BE2C (cell line): ENCODE measurements around the gene WBP2.
A peak's percentile ranks its signal among the peaks of the same experiment; 100 is the strongest.

ENCODE experiments used
- DNase-seq: peaks from one replicate; pipeline ENCODE4 v3.0.0-alpha.2; 2020
- H3K27me3 ChIP-seq: fragments of 250-450 bp; sonication (Bioruptor Pico); 2 replicates; pipeline ENCODE4 v1.5.1; 2020; ENCODE audit warnings: mild to moderate bottlenecking
- H3K36me3 ChIP-seq: fragments of 250-450 bp; sonication (Bioruptor Pico); 2 replicates; pipeline ENCODE4 v1.5.1; 2020; ENCODE audit warnings: mild to moderate bottlenecking
- H3K4me1 ChIP-seq: fragments of 250-450 bp; sonication (Bioruptor Pico); 2 replicates; pipeline ENCODE4 v1.5.1; 2020
- H3K4me3 ChIP-seq: 2 replicates; pipeline ENCODE4 v1.5.1; 2011; ENCODE audit warnings: low read depth, low read length
- H3K9me3 ChIP-seq: fragments of 250-450 bp; sonication (Bioruptor Pico); 2 replicates; pipeline ENCODE4 v1.5.1; 2020
- TF ChIP-seq, protein P1 (sequence below): IDR thresholded peaks from 2 replicates; pipeline ENCODE4 v1.5.1; 2012; ENCODE audit warnings: mild to moderate bottlenecking, low read depth, low read length

Gene WBP2

DNA sequence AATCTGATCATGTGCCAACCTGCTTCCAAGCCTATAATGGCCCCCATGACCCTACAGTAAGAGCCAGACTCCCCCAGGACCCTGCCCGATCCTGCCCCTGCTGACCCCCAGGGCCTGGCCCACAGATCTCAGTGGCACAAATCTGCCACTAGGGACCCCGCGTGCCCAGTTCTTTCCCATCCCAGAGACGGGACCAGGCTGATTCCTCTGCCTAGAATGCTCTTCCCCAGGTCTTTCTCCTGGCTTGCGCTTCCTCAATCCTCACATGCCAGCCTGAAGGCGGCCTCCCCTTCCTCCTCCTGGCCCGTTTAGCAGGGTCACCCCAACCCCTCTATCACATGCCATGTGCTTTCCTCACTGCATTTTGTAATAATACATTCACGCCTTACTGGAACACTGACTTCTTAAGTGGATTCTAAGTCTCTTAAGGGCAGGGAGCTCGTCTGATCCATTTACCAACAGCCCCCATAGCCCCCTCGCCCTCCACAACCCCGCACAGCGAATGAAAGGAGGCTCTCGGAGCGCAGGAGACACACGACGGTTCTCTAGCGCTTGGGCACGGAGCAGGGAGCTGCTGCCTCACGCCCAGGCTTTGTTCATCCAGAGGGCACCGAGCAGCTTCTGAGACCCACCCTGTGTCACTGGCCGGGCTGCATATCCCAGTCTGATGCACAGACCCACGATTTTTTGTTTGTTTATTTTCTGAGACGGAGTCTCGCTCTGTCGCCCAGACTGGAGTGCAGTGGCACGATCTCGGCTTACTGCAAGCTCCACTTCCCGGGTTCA, 40.4 kb upstream of the WBP2 start:
- H3K27me3 ChIP-seq: no peaks in the 10 kb centered on the region
- H3K9me3 ChIP-seq: no peaks in the 10 kb centered on the region
- H3K4me3 ChIP-seq: peak overlapping the region; percentile 70
- peaks cover 48% of the 10 kb centered on the region for H3K36me3 ChIP-seq
- peaks cover 9% of the 10 kb centered on the region; the same call in 1 of the 2 replicates for H3K4me1 ChIP-seq
- TF ChIP-seq, protein P1, sequence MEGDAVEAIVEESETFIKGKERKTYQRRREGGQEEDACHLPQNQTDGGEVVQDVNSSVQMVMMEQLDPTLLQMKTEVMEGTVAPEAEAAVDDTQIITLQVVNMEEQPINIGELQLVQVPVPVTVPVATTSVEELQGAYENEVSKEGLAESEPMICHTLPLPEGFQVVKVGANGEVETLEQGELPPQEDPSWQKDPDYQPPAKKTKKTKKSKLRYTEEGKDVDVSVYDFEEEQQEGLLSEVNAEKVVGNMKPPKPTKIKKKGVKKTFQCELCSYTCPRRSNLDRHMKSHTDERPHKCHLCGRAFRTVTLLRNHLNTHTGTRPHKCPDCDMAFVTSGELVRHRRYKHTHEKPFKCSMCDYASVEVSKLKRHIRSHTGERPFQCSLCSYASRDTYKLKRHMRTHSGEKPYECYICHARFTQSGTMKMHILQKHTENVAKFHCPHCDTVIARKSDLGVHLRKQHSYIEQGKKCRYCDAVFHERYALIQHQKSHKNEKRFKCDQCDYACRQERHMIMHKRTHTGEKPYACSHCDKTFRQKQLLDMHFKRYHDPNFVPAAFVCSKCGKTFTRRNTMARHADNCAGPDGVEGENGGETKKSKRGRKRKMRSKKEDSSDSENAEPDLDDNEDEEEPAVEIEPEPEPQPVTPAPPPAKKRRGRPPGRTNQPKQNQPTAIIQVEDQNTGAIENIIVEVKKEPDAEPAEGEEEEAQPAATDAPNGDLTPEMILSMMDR: peak; percentile 45
- peak; percentile 55 for DNase-seq

DNA sequence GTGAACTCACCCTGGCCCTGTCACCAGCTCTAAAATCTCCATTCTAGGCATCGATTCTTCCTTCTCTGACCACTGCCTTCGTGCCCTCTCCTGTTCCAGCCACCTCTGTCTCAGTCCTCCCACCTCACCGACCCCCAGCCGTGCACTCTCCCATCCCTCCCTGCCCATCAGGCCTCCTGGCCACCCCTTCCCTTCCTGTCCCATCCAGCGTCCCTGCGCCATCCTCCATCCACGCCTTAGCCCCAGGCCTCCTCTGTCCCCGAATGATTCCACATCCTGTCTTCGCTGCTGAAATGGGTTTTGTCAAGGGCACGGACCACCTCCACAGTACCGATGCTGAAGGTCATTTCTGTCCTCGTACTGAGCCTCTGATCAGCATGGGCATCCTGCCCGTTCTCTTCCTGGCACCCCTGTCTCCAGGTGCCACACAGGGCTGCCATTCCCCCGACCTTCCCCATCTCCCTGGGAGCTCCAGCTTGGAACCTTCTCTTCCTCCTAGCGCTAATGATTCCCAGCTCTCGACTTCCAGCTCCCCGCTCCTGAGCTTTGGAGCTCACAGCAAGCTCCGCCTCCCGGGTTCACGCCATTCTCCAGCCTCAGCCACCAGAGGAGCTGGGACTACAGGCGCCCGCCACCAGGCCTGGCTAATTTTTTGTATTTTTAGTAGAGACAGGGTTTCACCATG, 39.1 kb upstream of the WBP2 start:
- Histone ChIP-seq H3K9me3 (no peaks in the 10 kb centered on the region), H3K27me3 (no peaks in the 10 kb centered on the region), H3K4me3 (no peak overlapping the region), H3K4me1 (peaks cover 9% of the 10 kb centered on the region; the same call in 1 of the 2 replicates), H3K36me3 (peaks cover 38% of the 10 kb centered on the region)
- TF ChIP-seq, protein P1: no peak
- no peak for DNase-seq

DNA sequence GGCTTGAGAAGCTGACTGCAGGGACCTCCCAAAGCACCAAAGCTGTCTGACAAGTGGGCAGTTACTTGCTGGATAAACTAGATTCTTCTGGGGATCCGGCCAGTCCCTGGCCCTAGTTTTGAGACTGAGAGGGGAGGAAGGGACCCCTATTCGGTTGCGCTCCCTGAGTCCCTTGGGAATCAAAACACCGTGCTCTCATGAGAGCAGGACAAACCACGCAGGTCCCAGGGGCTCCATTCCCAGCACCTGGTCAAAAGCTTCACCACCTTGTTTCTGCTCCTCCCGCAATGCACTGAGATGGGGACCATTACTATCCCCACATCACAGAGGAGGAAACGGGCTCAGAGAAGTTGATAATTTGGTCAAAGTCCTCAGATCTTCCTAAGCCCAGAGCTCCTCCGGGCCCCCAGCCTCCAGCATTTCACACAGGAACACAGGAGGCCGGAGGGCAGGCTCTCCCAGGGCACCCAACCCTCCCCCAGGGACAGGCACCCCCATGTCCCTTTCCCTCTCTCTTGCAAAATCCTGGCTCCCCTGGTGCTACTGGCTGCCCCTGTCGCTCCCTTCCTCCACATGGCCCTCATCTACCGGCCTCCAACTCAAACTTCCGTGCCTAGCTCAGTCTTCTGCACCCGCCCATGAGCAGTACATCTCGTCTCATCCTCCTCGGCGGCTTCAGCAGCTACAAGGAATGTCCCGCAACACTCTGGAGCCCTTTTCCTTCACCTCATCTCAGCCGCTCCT, 38.3 kb upstream of the WBP2 start:
- DNase-seq: no peak
- Histone ChIP-seq H3K9me3 (no peaks in the 10 kb centered on the region), H3K4me3 (no peak overlapping the region), H3K4me1 (peaks cover 9% of the 10 kb centered on the region; the same call in 1 of the 2 replicates), H3K36me3 (peaks cover 31% of the 10 kb centered on the region), H3K27me3 (no peaks in the 10 kb centered on the region)
- TF ChIP-seq, protein P1: no peak

DNA sequence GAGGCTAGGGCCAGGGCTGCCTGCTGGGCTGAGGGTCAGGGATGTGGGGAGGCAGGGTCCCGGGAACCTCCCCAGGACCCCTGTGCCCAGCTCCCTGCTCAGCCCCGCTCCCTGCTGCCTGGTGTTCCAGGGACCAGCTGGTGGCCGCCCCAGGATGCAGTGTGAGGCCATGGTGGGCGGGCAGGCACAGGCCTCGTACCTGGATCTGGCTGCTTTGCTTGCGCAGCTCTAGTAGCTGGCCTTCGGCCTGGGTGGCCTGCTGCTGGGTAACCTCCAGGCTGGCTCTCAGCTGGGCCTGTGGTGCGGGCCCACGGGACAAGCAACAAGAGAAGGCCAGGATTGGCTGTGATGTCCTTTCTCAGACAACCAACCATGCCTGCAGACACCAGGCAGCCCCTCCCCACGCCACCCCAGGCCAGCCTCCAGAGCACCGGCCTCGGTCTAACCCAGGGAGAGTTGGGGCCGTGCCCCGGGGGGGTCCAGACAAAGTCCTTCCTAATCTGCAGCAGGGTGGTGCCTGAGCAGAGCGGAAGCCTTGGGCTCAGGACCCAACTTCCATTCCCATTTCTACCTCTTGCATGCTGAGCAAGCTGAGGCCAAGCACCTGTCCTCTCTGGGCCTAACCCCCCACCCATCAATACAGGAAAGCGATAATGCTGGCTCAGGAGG, 37.6 kb upstream of the WBP2 start:
- Histone ChIP-seq H3K27me3 (no peaks in the 10 kb centered on the region), H3K9me3 (no peaks in the 10 kb centered on the region), H3K4me1 (peaks cover 9% of the 10 kb centered on the region; the same call in 1 of the 2 replicates), H3K4me3 (no peak overlapping the region), H3K36me3 (peaks cover 25% of the 10 kb centered on the region)
- TF ChIP-seq, protein P1: no peak
- no peak for DNase-seq

DNA sequence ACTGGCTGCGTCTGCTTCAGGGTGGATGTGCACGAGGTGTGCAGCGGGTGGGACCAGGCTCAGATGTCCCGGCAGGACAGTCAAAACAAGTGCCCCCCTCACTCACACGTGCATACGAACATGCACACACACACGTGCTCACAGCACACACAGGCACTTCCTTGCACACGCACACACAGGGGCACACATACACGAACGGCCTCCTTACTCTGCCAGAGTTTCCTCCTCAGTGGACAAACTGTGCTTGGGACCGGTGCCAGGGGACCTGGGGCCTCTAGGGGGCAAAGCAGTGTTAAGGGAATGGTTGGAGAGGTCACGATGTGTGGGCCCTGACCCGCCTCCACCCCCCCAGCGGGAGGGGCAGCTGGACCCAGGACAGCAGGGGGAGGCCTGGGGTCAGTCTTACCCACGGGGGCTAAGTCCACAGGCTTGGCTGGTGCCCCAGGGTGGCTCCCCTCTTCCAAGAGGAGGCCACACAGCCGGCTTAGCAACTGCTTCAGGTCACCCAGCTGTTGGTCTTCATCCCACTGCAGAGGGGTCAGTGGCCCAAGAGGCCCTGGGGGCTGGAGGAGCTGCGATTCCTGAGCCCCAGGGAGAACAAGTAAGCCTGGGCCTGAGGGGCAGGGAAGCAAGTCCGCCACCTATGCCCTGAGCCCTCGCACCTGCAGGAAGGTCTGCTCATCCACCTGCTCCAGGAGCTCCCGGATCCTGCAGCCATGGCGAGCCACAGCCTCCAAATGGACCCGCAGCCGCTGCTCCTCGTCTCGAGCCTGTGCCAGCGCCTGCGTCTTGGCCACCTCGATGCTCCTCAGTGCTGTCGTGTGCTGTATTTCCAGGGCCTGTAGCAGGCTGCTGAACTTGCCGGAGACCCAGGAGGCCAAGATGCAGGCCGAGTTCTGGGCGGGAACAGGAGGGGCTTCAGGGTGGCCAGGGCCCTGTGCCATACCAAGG, 36.7 kb upstream of the WBP2 start:
- H3K9me3 ChIP-seq: no peaks in the 10 kb centered on the region
- H3K36me3 ChIP-seq: peaks cover 20% of the 10 kb centered on the region
- TF ChIP-seq, protein P1: no peak
- H3K4me1 ChIP-seq: peaks cover 5% of the 10 kb centered on the region; the same call in 1 of the 2 replicates
- no peaks in the 10 kb centered on the region for H3K27me3 ChIP-seq
- no peak overlapping the region for H3K4me3 ChIP-seq
- no peak for DNase-seq
